NT2/D1 (cell line): ENCODE results near the gene MTRR.

ENCODE experiments used
- SUZ12 ChIP-seq: IDR thresholded peaks from 2 replicates; pipeline ENCODE4 v1.6.1; 2011; ENCODE audit not compliant: insufficient read length, insufficient read depth; ENCODE audit errors: extremely low read depth
- YY1 ChIP-seq: IDR thresholded peaks from 2 replicates; pipeline ENCODE4 v1.6.1; 2011; ENCODE audit not compliant: insufficient read length, insufficient read depth

GRCh38 chr5:7851617-7852289 lies 17.2 kb upstream of the MTRR start:
- TF ChIP-seq YY1 (no peak), SUZ12 (no peak)
